Stimulated activated CD8-positive, alpha-beta memory T cell treated with anti-CD3 and anti-CD28 coated beads, Interleukin-7, amount 100 ng/mL, for 48 hours (primary cell): ENCODE measurements around the gene CYTH3.

Experiments
- DNase-seq, 2 donors: peaks; one replicate each; pipeline ENCODE4 v3.0.0-alpha.2; 2020; ENCODE audit warnings: low read depth in 1 of 2; ENCODE audit errors: extremely low read depth in 1 of 2

The CYTH3 gene

DNA sequence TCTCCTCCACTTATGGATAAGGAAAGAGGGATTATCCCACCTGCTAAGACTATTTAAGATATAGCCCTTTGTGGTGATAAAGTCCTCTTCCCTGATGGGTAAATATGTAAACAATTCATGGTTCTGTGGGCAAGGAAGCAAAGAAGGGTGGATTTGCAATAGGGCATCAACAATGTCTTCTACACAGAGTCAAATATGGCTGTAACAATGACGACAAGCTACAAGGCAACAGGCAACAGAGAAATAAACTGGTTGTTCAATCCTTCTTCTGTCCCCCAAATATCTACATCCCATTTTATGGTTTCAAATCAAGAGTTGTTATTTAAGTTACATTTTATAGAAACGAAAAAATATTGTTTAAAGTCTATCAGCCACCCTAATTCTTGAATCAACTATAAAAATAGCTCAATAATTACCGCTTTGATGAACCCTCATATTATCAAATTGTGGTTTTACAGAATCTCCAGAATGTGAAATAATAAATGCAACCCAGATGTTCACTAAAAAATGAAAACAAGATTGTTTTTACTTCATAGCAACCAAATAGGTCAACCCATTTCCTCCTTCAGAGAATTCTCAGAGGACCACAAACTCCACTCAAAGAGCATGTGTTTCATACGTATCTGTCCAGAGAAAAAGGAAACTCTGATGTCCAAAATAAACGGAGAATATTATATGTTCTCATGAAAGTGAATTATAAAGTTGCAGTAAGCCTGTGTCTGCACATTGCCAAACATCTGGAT is 13.8 kb downstream of the CYTH3 start:
- no peak for DNase-seq

GRCh38 chr7:6257675-6258074 is 14.7 kb downstream of the CYTH3 start:
- DNase-seq = no peak

- DNase-seq = no peak
Observed at GRCh38 chr7:6256677-6257535, 15.5 kb downstream of the CYTH3 start.

DNA sequence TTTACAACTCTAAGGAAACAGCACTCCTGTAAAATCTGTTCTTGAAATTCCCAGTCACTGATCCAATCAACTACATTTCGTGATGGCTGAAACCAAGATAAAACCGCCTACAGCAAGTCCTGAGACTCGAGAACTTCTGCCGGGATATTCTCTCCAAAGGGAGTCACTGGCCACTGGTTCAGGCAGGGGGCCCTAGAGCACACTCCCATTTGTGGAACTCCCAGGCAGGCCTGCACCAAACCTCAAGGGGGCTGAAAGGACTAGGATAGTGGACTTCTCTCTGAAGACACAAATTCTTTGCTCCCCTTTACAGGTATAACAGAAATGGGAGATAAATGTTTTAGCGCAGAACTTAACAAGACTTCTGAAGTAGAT is 16.3 kb downstream of the CYTH3 start:
- no peak for DNase-seq

- DNase-seq = no peak
Observed at GRCh38 chr7:6254866-6255265, 17.6 kb downstream of the CYTH3 start.

DNA sequence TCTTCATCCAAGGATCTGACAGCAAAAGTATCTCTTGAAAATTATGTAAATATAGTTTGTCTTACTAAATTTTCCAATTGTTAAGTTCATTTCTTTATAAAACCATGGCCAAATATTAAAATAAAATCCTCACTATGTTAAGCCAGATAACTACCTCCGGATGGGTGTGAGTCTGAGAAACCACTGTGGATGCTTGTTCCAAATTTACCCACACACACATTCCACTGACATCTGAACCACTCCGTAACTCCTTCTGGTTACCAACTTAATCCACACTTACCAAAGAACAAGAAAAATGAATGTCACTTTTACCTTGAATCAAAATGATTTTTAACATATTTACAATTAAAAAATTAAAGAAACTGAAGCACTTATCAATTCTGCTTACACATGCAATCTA is 19.7 kb downstream of the CYTH3 start:
- DNase-seq = no peak

DNA sequence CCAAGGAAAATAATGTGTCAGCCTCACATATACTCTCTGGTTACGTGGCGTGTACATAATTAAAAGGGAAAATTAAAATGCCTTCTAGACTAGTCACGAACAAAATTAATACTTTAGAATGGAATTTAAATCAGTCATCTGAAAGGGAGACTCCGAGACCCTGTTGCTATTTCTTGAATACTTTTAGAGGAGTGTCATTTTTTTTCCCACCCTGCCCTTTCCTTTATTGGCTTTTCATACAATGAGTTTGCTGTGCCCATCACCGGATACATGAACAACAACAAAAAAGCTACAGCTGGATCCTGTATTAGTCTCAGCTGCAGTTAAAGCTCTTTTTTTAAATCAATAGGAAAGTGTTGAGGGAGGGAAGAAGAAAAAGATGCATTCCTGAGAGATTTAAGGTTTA is 20.1 kb downstream of the CYTH3 start:
- no peak for DNase-seq

- no peak for DNase-seq
Observed at GRCh38 chr7:6251653-6252052, 20.8 kb downstream of the CYTH3 start.

GRCh38 chr7:6250364-6250833 is 22.0 kb downstream of the CYTH3 start:
- DNase-seq = peak in 1 of 2 donors; percentile 33

GRCh38 chr7:6249043-6249442 is 23.4 kb downstream of the CYTH3 start:
- DNase-seq = no peak

- no peak for DNase-seq
Observed at GRCh38 chr7:6248581-6248980, 23.8 kb downstream of the CYTH3 start.

DNA sequence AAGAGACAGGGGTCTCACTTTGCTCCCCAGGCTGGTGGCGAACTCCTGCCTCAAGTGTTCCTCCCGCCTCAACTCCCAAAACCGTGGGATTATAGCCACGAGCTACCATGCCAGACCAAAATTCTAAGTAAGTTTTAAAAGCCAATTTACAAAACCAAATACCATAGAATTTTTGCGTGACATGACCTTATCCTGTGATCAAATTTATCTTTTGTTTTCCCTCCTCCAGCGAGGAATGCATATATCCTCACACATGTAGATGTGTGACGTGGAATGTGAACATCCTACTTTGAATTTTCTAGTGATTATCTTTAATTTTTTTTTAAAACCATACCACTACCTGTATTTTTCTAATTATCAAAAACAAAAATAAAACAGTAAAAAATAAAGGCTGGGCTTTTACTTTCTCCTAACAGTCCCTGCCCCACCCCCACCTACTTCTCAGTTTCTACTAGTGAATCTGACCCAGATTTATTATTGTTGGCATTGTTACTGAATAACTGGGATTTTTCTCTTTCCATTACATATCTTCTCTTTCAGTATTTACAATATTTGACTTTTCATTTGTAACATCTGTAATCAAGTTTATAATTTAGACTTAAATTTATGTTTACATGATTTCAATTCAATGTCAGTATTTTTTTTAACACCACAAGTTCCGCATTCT is 26.0 kb downstream of the CYTH3 start:
- no peak for DNase-seq

- no peak for DNase-seq
Observed at GRCh38 chr7:6244021-6244420, 28.4 kb downstream of the CYTH3 start.

GRCh38 chr7:6243168-6243567 is 29.3 kb downstream of the CYTH3 start:
- no peak for DNase-seq

DNA sequence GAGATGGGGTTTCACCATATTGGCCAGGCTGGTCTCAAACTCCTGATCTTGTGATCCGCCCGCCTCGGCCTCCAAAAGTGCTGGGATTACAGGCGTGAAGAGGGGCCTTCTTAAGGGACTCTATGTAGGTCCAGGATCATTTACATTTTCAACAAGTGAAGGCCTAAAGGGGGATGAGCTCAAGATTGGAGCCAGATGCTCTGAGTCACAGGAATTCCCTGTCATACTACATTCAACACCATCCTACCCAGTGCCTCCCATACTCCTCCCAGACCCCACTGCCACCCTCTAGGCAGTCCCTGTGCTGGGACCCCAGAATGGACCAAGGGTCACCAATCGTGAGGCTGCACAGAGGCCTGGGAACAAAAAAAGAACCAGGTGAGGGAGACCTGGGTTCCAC is 29.9 kb downstream of the CYTH3 start:
- no peak for DNase-seq

- DNase-seq = no peak
Observed at GRCh38 chr7:6241607-6241973, 30.8 kb downstream of the CYTH3 start.

DNA sequence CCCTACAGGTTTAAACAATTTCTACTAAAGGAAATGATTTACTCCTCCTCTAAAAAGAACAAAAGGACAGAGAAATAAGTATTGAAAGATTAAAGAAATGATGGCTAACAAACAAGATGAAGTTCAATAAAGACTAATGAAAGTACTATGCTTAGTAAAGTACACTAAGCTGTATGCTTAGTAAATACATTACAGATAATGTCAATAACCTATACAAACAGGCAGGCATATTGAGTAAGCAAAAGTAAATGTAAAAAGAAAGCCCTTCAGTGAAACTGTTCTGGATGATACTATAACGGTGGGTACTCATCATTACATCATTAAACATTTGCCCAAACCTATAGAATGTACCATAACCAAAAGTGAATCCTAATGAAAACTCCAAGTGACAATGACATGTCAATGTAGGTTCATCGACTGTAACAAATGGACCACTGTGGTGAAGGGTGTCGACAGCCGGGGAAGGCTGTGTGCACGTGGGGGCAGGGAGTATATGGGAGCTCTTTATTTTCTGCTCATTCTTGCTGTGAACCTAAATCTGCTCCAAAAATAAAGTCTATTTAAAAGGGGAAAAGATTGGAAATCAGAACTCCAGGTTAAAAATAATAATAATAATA is 34.0 kb downstream of the CYTH3 start:
- DNase-seq = no peak

GRCh38 chr7:6237730-6238129 is 34.7 kb downstream of the CYTH3 start:
- no peak for DNase-seq

- no peak for DNase-seq
Observed at GRCh38 chr7:6237011-6237410, 35.4 kb downstream of the CYTH3 start.

DNA sequence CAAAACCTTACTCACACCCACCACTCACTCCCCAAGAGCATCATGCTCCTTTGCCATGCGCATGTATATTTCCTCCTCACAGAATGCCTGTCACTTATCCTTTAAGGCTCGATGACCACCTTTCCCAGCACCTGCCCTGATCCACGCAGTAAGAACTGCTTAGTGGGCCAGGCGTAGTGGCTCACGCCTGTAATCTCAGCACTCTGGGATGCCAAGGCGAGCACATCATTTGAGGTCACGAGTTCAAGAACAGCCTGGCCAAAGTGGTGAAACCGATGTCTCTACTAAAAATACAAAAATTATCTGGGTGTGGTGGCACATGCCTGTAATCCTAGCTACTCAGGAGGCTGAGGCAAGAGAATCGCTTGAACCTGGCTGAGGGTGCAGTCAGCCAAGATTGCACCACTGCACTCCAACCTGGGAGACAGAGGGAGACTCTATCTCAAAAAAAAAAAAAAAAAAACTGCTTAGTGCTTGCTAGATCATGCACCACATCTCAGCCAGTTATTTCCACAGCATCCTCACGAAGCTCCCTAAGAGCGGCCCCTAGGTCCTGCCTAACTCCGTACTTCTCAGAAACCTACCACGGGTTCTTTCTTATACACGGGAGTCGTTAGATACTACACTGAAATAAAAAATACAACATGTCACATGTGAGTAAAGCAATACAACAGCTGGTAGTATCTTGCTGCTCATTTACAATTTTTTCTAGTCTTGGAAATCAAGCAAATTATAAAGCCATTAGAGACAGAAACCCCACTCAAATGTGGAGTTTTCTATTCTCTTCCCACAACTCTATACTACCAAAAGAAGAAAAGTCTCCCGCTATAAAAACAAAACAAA is 37.2 kb downstream of the CYTH3 start:
- DNase-seq = no peak
